GM23248 (cell line): ENCODE measurements around the gene UCKL1.

Experiments used
- EZH2 ChIP-seq: fragments of 200-600 bp; sonication (generic); IDR thresholded peaks from 2 replicates; pipeline ENCODE4 v1.6.1; 2018; ENCODE audit warnings: antibody characterized with exemption, mild to moderate bottlenecking; ENCODE audit not compliant: insufficient read depth, poor library complexity, severe bottlenecking
- EZH2phosphoT487 ChIP-seq: fragments of 200-600 bp; sonication (generic); IDR thresholded peaks from 2 replicates; pipeline ENCODE4 v1.6.1; 2018; ENCODE audit warnings: antibody characterized with exemption, moderate library complexity, mild to moderate bottlenecking, low read depth; ENCODE audit not compliant: insufficient read depth

- TF ChIP-seq EZH2 (no peak), EZH2phosphoT487 (no peak)
Measured at GRCh38 chr20:63979229-63979556, 23.0 kb upstream of the UCKL1 start.
